ENCODE results near the gene CAVIN1.
"Not testable (repeated sequence)": the region's sequence is repeated elsewhere in the genome, so short reads cannot be mapped to it uniquely, and the experiment has no call there.

DNA sequence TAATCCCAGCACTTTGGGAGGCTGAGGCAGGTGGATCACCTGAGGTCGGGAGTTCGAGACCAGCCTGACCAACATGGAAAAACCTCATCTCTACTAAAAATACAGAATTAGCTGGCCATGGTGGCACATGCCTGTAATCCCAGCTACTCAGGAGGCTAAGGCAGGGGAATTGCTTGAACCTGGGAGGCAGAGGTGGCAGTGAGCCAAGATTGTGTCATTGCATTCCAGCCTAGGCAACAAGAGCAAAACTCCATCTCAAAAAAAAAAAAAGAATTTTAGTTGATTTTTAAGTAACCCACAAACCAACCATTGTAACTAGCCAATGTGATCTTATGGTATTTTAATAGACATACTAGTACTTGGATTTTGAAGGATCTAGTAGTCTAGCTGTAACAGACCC, 62.7 kb downstream of the CAVIN1 start:
- not testable (repeated sequence) for TF ChIP-seq POLR2A (IDR thresholded peaks at IDR 0.05)
- TF ChIP-seq, protein P1, sequence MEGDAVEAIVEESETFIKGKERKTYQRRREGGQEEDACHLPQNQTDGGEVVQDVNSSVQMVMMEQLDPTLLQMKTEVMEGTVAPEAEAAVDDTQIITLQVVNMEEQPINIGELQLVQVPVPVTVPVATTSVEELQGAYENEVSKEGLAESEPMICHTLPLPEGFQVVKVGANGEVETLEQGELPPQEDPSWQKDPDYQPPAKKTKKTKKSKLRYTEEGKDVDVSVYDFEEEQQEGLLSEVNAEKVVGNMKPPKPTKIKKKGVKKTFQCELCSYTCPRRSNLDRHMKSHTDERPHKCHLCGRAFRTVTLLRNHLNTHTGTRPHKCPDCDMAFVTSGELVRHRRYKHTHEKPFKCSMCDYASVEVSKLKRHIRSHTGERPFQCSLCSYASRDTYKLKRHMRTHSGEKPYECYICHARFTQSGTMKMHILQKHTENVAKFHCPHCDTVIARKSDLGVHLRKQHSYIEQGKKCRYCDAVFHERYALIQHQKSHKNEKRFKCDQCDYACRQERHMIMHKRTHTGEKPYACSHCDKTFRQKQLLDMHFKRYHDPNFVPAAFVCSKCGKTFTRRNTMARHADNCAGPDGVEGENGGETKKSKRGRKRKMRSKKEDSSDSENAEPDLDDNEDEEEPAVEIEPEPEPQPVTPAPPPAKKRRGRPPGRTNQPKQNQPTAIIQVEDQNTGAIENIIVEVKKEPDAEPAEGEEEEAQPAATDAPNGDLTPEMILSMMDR (IDR thresholded peaks at IDR 0.05 in 8 of 11, conservative IDR thresholded peaks at IDR 0.05 in 3 of 11) = not testable (repeated sequence)
